Esophagus muscularis mucosa (tissue), 4 donors: ENCODE results near the gene BMP6.

Source experiments
- EP300 ChIP-seq: sonication (generic); formaldehyde crosslinking; IDR thresholded peaks from one replicate; pipeline ENCODE4 v1.6.1; 2017; ENCODE audit warnings: antibody characterized with exemption
- POLR2A ChIP-seq: fragments of 450-650 bp; IDR thresholded peaks from one replicate; pipeline ENCODE4 v1.6.1; 2017; ENCODE audit warnings: antibody characterized with exemption, moderate library complexity, mild to moderate bottlenecking, low read depth
- POLR2AphosphoS5 ChIP-seq, 2 donors: sonication (generic); formaldehyde crosslinking; IDR thresholded peaks; one replicate each; pipeline ENCODE4 v1.6.1; 2017; ENCODE audit warnings: antibody characterized with exemption in 2 of 2
- TF ChIP-seq, protein P1 (sequence below), 3 experiments: fragments of 200-600 bp in 2 of 3; fragments of 450-650 bp in 1 of 3; sonication (generic) in 2 of 3; IDR thresholded peaks; one replicate each; pipeline ENCODE4 v1.5.1; 2017 to 2019; ENCODE audit warnings: antibody characterized with exemption in 3 of 3, mild to moderate bottlenecking in 2 of 3, moderate library complexity in 1 of 3

DNA sequence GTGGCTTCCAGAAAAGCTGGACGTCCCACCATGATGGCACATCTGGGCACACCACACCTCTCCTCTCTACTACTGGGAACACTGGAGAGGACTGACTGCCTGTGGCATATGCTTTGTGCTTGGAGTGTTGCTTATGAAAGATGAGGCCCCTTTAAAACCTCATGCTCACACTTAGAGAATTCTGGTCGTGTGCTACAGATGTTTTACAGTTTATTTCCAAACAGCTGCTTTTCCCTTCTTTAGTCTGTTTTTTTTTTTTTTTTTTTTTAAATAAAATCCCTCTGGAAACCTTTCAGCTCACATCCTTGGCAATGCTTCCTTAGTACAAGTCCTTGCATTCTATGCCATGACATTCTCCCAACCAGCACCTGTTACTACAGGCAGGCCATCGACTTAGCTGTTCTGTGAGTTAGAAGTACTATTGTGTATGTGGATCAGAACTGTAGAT, 60.3 kb downstream of the BMP6 start:
- TF ChIP-seq, protein P1, sequence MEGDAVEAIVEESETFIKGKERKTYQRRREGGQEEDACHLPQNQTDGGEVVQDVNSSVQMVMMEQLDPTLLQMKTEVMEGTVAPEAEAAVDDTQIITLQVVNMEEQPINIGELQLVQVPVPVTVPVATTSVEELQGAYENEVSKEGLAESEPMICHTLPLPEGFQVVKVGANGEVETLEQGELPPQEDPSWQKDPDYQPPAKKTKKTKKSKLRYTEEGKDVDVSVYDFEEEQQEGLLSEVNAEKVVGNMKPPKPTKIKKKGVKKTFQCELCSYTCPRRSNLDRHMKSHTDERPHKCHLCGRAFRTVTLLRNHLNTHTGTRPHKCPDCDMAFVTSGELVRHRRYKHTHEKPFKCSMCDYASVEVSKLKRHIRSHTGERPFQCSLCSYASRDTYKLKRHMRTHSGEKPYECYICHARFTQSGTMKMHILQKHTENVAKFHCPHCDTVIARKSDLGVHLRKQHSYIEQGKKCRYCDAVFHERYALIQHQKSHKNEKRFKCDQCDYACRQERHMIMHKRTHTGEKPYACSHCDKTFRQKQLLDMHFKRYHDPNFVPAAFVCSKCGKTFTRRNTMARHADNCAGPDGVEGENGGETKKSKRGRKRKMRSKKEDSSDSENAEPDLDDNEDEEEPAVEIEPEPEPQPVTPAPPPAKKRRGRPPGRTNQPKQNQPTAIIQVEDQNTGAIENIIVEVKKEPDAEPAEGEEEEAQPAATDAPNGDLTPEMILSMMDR (IDR thresholded peaks at IDR 0.05) = no peak
- no peak for TF ChIP-seq EP300
- no peak for TF ChIP-seq POLR2A
- no peak for TF ChIP-seq POLR2AphosphoS5 (IDR thresholded peaks at IDR 0.05)
